HL-60 (cell line): ENCODE results near the gene GM2A.

Source experiments
- CTCF ChIP-seq: IDR thresholded peaks from one replicate; pipeline ENCODE4 v1.5.1; 2011; ENCODE audit warnings: low read length, control low read depth, inconsistent platforms; ENCODE audit not compliant: insufficient read depth
- GABPA ChIP-seq: IDR thresholded peaks from 2 replicates; pipeline ENCODE4 v1.6.1; 2012; ENCODE audit warnings: low read depth
- POLR2AphosphoS5 ChIP-seq: IDR thresholded peaks from 2 replicates; pipeline ENCODE4 v1.6.1; 2012; ENCODE audit warnings: low read depth

- TF ChIP-seq CTCF (no peak), POLR2AphosphoS5 (no peak), GABPA (no peak)
These were observed 5.2 kb downstream of the GM2A start for GRCh38 chr5:151258201-151258611.
